ENCODE results near the gene ELOVL5.

The ELOVL5 gene

DNA sequence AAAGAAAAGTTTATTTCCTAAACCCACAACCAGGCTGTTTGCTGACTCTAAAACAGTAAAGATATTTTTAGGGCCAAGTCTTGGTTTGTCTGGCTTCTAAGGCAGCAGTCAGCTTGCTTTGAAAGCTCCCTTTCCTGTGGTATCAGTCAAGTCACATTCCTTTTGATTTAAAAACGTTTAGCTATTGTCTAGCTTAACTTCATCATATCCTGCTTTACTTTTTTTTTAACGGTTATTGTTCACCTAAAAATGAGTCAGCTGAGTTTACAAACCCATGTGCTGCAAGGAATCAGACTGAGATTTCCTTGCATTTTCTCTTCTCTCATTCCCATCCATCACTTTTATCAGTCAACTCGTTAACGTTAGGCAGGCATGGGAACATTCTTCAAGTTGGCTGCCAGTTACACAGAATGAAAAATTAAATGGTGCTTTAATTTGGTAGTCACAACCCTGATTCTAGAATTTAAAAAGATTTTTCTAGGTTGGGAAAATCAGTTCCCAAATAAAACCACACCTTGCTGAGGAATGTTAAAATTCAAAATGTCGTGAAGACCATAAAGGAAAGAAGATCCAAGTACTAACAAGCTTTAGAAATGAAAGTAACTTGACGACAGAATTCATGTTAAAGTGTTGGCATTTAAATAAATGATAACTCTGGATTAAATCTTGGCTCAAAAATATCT lies 45.9 kb downstream of the ELOVL5 start:
- H3K36me3 ChIP-seq (ENCODE audit: low read length): no peaks in the 10 kb centered on the region
- no peak overlapping the region for H3K4me2 ChIP-seq (ENCODE audit: low read depth, low read length, poor library complexity, severe bottlenecking)
- no peak overlapping the region for H3K27ac ChIP-seq (ENCODE audit: low read depth, low read length)
- H3K9me3 ChIP-seq (ENCODE audit: insufficient read depth, low read length): no peaks in the 10 kb centered on the region
- no peak for TF ChIP-seq EZH2phosphoT487 (conservative IDR thresholded peaks at IDR 0.05; ENCODE audit: low read length)
- TF ChIP-seq, protein P1, sequence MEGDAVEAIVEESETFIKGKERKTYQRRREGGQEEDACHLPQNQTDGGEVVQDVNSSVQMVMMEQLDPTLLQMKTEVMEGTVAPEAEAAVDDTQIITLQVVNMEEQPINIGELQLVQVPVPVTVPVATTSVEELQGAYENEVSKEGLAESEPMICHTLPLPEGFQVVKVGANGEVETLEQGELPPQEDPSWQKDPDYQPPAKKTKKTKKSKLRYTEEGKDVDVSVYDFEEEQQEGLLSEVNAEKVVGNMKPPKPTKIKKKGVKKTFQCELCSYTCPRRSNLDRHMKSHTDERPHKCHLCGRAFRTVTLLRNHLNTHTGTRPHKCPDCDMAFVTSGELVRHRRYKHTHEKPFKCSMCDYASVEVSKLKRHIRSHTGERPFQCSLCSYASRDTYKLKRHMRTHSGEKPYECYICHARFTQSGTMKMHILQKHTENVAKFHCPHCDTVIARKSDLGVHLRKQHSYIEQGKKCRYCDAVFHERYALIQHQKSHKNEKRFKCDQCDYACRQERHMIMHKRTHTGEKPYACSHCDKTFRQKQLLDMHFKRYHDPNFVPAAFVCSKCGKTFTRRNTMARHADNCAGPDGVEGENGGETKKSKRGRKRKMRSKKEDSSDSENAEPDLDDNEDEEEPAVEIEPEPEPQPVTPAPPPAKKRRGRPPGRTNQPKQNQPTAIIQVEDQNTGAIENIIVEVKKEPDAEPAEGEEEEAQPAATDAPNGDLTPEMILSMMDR (IDR thresholded peaks at IDR 0.05; ENCODE audit: insufficient read depth, low read length, poor library complexity, severe bottlenecking): no peak
- H2AFZ ChIP-seq (ENCODE audit: low read depth, low read length, severe bottlenecking): no peak overlapping the region
- H3K9ac ChIP-seq (ENCODE audit: low read length): no peak overlapping the region
- no peaks in the 10 kb centered on the region for H3K27me3 ChIP-seq (ENCODE audit: low read length)
- H3F3A ChIP-seq (ENCODE audit: insufficient read depth): peaks cover 6% of the 10 kb centered on the region; the same call in 1 of the 2 replicates
- peaks cover 67% of the 10 kb centered on the region for H4K20me1 ChIP-seq (ENCODE audit: low read depth, low read length)
- H3K79me2 ChIP-seq (ENCODE audit: insufficient read depth, low read length): peaks cover 81% of the 10 kb centered on the region
- no peak overlapping the region for H3K4me3 ChIP-seq (ENCODE audit: insufficient read depth, low read length, poor library complexity, severe bottlenecking)
- H3K9me2 ChIP-seq (replicated peaks; ENCODE audit: insufficient read depth, low read length): no peaks in the 10 kb centered on the region

DNA sequence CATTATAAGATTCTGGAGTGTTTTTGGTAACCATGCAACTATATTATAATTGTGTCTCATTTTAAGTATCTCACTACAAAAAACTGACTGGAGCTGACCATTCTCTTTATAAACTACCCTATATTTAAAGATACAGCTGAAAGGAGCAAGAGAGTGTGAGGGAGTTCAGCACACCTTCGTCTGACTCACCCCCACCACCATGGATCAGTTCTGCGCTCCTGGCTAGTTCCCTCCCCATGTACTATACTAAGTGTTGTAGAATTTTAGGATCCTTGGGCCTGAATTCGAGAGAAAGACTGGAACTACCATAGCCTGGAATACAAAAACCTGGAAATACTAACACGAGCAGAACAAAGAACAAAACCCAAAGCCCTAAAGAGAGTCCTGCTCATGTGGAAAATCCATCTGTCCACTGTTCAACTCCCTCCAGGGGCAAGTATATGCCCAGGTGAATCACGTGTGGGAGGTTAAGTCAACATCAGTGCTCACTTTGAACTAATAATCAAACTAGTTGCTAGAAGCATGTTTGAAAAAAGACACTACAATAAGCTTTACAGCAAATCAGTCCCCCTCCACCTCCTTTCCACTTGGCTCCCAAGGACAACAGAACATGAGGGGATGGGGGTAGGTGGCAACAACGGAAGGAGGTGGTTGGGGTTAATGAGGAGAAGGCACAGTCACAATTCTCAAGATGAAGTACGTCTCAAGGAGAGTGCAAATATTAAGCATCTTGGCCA lies 46.8 kb downstream of the ELOVL5 start:
- Histone ChIP-seq H3K36me3 (ENCODE audit: low read length) (no peaks in the 10 kb centered on the region), H3K9me3 (ENCODE audit: insufficient read depth, low read length) (no peaks in the 10 kb centered on the region), H3K9ac (ENCODE audit: low read length) (no peak overlapping the region), H3K27me3 (ENCODE audit: low read length) (no peaks in the 10 kb centered on the region), H3K4me3 (ENCODE audit: insufficient read depth, low read length, poor library complexity, severe bottlenecking) (no peak overlapping the region), H3K79me2 (ENCODE audit: insufficient read depth, low read length) (peaks cover 81% of the 10 kb centered on the region), H3K4me2 (ENCODE audit: low read depth, low read length, poor library complexity, severe bottlenecking) (no peak overlapping the region), H2AFZ (ENCODE audit: low read depth, low read length, severe bottlenecking) (no peak overlapping the region), H3K9me2 (replicated peaks; ENCODE audit: insufficient read depth, low read length) (no peaks in the 10 kb centered on the region), H3K27ac (ENCODE audit: low read depth, low read length) (no peak overlapping the region), H4K20me1 (ENCODE audit: low read depth, low read length) (peaks cover 61% of the 10 kb centered on the region), H3F3A (ENCODE audit: insufficient read depth) (0 out of 2 replicates have a peak, but pooled peaks cover 6% of the 10 kb centered on the region)
- TF ChIP-seq, protein P1 (IDR thresholded peaks at IDR 0.05; ENCODE audit: insufficient read depth, low read length, poor library complexity, severe bottlenecking): no peak
- TF ChIP-seq EZH2phosphoT487 (conservative IDR thresholded peaks at IDR 0.05; ENCODE audit: low read length): no peak

DNA sequence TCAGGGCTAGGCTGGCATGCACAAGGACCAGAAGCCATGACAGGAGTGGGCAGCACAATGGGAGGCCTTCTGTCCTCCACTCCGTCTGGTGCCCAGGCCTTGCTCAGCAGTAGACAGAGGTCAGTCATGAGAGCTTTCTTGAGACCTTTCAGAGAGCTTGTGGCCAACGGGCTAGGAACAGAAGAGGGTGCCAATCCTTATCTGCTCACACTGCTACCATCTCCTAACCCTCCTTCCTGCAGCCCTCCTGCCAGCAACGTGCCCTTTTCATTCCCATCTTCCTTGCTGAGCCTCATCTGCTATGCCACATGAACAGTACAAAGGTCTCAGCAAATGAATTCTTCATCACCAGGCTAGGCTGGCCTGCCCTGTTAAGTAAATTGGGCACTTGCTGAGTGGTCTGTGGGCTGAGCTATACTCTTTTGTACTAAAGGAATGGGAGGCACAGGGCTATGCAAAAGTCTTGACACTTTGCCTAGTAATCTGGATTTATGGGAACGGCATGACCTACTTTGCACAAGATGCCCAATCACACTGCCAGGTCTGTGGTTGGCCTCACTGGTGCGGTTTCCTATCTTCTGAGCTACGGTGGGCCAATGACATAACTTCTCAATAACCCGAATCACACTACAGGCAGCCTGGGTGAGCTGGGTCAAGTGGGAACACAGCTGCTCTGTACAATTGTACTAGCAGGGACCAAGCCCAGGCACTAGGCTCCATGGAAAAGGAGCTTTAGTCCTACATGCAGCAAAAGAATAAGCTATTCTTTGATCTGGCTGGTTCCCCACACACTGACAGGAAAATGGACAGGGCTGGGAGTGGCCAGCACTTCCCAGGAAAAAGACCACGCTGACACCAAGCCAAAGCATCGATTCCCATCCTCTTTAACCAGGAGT lies 47.8 kb downstream of the ELOVL5 start:
- no peak overlapping the region for H3K9ac ChIP-seq (ENCODE audit: low read length)
- no peaks in the 10 kb centered on the region for H3K9me2 ChIP-seq (replicated peaks; ENCODE audit: insufficient read depth, low read length)
- H3K9me3 ChIP-seq (ENCODE audit: insufficient read depth, low read length): no peaks in the 10 kb centered on the region
- H2AFZ ChIP-seq (ENCODE audit: low read depth, low read length, severe bottlenecking): no peak overlapping the region
- peaks cover 55% of the 10 kb centered on the region for H4K20me1 ChIP-seq (ENCODE audit: low read depth, low read length)
- H3F3A ChIP-seq (ENCODE audit: insufficient read depth): peaks cover 3% of the 10 kb centered on the region; the same call in 1 of the 2 replicates
- no peak overlapping the region for H3K4me2 ChIP-seq (ENCODE audit: low read depth, low read length, poor library complexity, severe bottlenecking)
- no peaks in the 10 kb centered on the region for H3K27me3 ChIP-seq (ENCODE audit: low read length)
- no peak for TF ChIP-seq EZH2phosphoT487 (conservative IDR thresholded peaks at IDR 0.05; ENCODE audit: low read length)
- TF ChIP-seq, protein P1 (IDR thresholded peaks at IDR 0.05; ENCODE audit: insufficient read depth, low read length, poor library complexity, severe bottlenecking): no peak
- H3K36me3 ChIP-seq (ENCODE audit: low read length): no peaks in the 10 kb centered on the region
- no peak overlapping the region for H3K27ac ChIP-seq (ENCODE audit: low read depth, low read length)
- peaks cover 83% of the 10 kb centered on the region for H3K79me2 ChIP-seq (ENCODE audit: insufficient read depth, low read length)
- H3K4me3 ChIP-seq (ENCODE audit: insufficient read depth, low read length, poor library complexity, severe bottlenecking): no peak overlapping the region

Data from SU-DHL-6 (cell line).